Measurements from ENCODE around the gene FGF14. TPM values are rescaled to one million over a fixed set of nuclear protein-coding genes. Genes with fewer than 3 reads are reported as not detected.

FGF14 gene
- polyA plus RNA-seq, 1 of the 3 experiments (the other 2 are of a cell fraction): 0.20 TPM

DNA sequence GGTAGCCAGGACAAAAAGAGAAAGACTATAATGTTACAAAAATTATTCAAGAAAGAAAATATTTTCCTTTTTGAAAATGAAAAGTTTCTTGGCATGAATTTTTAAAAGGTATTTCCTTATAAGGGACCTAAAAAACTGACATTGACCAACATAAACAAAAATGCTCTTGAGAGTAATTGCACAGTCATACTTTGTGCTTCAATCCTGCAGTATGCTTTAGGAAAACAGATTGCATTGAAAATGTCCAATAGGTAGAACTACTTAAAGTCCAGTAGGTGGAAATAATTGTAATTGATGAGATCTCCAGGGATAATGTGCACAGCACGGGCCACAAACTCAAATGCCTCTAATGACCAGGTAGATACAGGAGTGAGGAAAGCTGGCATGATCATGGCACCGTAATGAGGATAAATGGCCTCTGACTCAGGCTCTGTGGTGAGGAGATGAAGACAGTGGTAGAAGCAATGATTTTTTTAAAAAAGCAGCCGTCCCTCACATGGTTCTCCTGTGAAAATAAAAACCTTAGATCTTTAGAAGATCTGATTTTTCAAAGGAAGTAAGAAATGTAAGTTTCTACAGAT, 671.3 kb downstream of the FGF14 start:
- ChIA-PET POLR2A (no interaction called here), CTCF (interaction anchor here (1.0 kb wide), 1 partner anchor 27 kb away, joined by 3 read pairs; no protein-coding TSS in a partner anchor)
- H3F3A ChIP-seq (replicated peaks; ENCODE audit: insufficient read depth): no peaks in the 10 kb centered on the region
- no peak overlapping the region for H3K9ac ChIP-seq
- H3K79me2 ChIP-seq (ENCODE audit: insufficient read depth): no peaks in the 10 kb centered on the region
- no peak overlapping the region for H3K4me3 ChIP-seq (ENCODE audit: low read depth in 2 of 2, low read length in 1 of 2)
- H3K27ac ChIP-seq (ENCODE audit: low read depth in 2 of 2, low read length in 1 of 2): no peak overlapping the region
- H3K9me2 ChIP-seq: no peaks in the 10 kb centered on the region
- H3K4me1 ChIP-seq (ENCODE audit: control insufficient read depth in 1 of 2, insufficient read depth in 2 of 2, low read depth in 1 of 2, low read length in 1 of 2): peaks cover 0 to 4% of the 10 kb centered on the region in 2 experiments
- 91% methylated on average over 3 of the region's 3 CpGs for WGBS (ENCODE audit: low lambda C conversion rate)
- H4K20me1 ChIP-seq (ENCODE audit: insufficient read depth): no peaks in the 10 kb centered on the region
- TF ChIP-seq ELF1 (IDR thresholded peaks at IDR 0.05): no peak
- no peak for TF ChIP-seq RAD21 (IDR thresholded peaks at IDR 0.05; ENCODE audit: low read length)
- TF ChIP-seq ZBTB33 (IDR thresholded peaks at IDR 0.05; ENCODE audit: borderline replicate concordance, low read depth): no peak
- no peak for TF ChIP-seq TEAD4 (IDR thresholded peaks at IDR 0.05; ENCODE audit: borderline replicate concordance, insufficient read depth)
- no peak for TF ChIP-seq RCOR1 (IDR thresholded peaks at IDR 0.05; ENCODE audit: low read length)
- no peak for TF ChIP-seq MEF2A (IDR thresholded peaks at IDR 0.05; ENCODE audit: borderline replicate concordance, low read depth)
- TF ChIP-seq JUND (IDR thresholded peaks at IDR 0.05): no peak
- no peak for TF ChIP-seq GATA2 (CRISPR knock-in tag; IDR thresholded peaks at IDR 0.05)
- peaks cover 5 to 8% of the 10 kb centered on the region in 2 experiments for H3K36me3 ChIP-seq (replicated peaks in 1 of 2; ENCODE audit: control insufficient read depth in 1 of 2, insufficient read depth in 2 of 2, low read length in 1 of 2)
- H3K27me3 ChIP-seq (ENCODE audit: insufficient read depth): no peaks in the 10 kb centered on the region
- no peaks in the 10 kb centered on the region for H3K9me3 ChIP-seq
- DNase-seq: no peak
- H3K4me2 ChIP-seq: no peak overlapping the region
- H2AFZ ChIP-seq (ENCODE audit: low read depth): no peak overlapping the region

GRCh38 chr13:101728615-101729014, 673.2 kb downstream of the FGF14 start:
- CTCF ChIA-PET: interaction anchor here (0.6 to 2.6 kb wide), 2 partner anchors 30 to 1175 kb away, joined by 3 to 10 read pairs; no protein-coding TSS in a partner anchor
- Histone ChIP-seq H3K4me2 (no peak overlapping the region), H3K9ac (no peak overlapping the region), H3K4me3 (ENCODE audit: low read depth in 2 of 2, low read length in 1 of 2) (no peak overlapping the region), H3F3A (replicated peaks; ENCODE audit: insufficient read depth) (no peaks in the 10 kb centered on the region), H3K9me3 (no peaks in the 10 kb centered on the region), H3K36me3 (replicated peaks in 1 of 2; ENCODE audit: control insufficient read depth in 1 of 2, insufficient read depth in 2 of 2, low read length in 1 of 2) (peaks cover 10 to 14% of the 10 kb centered on the region in 2 experiments), H3K79me2 (ENCODE audit: insufficient read depth) (no peaks in the 10 kb centered on the region), H3K4me1 (ENCODE audit: control insufficient read depth in 1 of 2, insufficient read depth in 2 of 2, low read depth in 1 of 2, low read length in 1 of 2) (peaks cover 0 to 4% of the 10 kb centered on the region in 2 experiments), H4K20me1 (ENCODE audit: insufficient read depth) (no peaks in the 10 kb centered on the region), H3K27me3 (ENCODE audit: insufficient read depth) (no peaks in the 10 kb centered on the region), H3K27ac (ENCODE audit: low read depth in 2 of 2, low read length in 1 of 2) (no peak overlapping the region), H2AFZ (ENCODE audit: low read depth) (no peak overlapping the region), H3K9me2 (no peaks in the 10 kb centered on the region)
- 65% methylated on average over 3 of the region's 3 CpGs for WGBS (ENCODE audit: low lambda C conversion rate)
- TF ChIP-seq SMC3 (IDR thresholded peaks at IDR 0.05; ENCODE audit: low read depth, low read length) (no peak), IRF3 (IDR thresholded peaks at IDR 0.05; ENCODE audit: low read depth, low read length) (no peak), MEF2A (IDR thresholded peaks at IDR 0.05; ENCODE audit: borderline replicate concordance, low read depth) (no peak), GATA2 (CRISPR knock-in tag; IDR thresholded peaks at IDR 0.05) (no peak), FOXJ3 (CRISPR knock-in tag; IDR thresholded peaks at IDR 0.05) (no peak), NFIC (IDR thresholded peaks at IDR 0.05; ENCODE audit: borderline replicate concordance) (no peak), NRF1 (IDR thresholded peaks at IDR 0.05; ENCODE audit: low read depth, low read length) (no peak)
- TF ChIP-seq, protein P1, sequence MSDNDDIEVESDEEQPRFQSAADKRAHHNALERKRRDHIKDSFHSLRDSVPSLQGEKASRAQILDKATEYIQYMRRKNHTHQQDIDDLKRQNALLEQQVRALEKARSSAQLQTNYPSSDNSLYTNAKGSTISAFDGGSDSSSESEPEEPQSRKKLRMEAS (IDR thresholded peaks at IDR 0.05; ENCODE audit: low read depth): no peak
- no peak for DNase-seq
- POLR2A ChIA-PET: no interaction called here

All from SK-N-SH (cell line).